Keratinocyte (primary cell): Measurements from ENCODE around the gene IL11RA. TPM values are rescaled to one million over a fixed set of nuclear protein-coding genes. Genes with fewer than 3 reads are reported as not detected.

Experiments
- DNase-seq: peaks from one replicate; pipeline ENCODE4 v3.0.0-alpha.2; 2011; ENCODE audit warnings: low read depth, missing footprints, low spot score
- FAIRE-seq: peaks from 2 replicates; lab custom pipeline; 2011; peaks lifted over from hg19 to GRCh38; lab: Jason Lieb, UNC
- H2AFZ ChIP-seq: 2 replicates; pipeline ENCODE4 v1.6.0; 2012; ENCODE audit warnings: low read length, control low read depth, inconsistent platforms; ENCODE audit not compliant: control insufficient read depth
- H3K27ac ChIP-seq: 2 replicates; pipeline ENCODE4 v1.5.1; 2011; ENCODE audit warnings: low read length; ENCODE audit not compliant: control insufficient read depth, insufficient read depth
- H3K27me3 ChIP-seq: 3 replicates; pipeline ENCODE4 v1.6.0; 2011; ENCODE audit warnings: low read length; ENCODE audit not compliant: control insufficient read depth, insufficient read depth; ENCODE audit errors: extremely low read depth
- H3K36me3 ChIP-seq, 2 experiments: 2 replicates in 1 of 2; 3 replicates in 1 of 2; pipeline ENCODE4 v1.5.1; 2011; ENCODE audit warnings: low read length in 2 of 2, mild to moderate bottlenecking in 1 of 2; ENCODE audit not compliant: control insufficient read depth in 2 of 2, insufficient read depth in 2 of 2; ENCODE audit errors: extremely low read depth in 1 of 2
- H3K4me1 ChIP-seq: 3 replicates; pipeline ENCODE4 v1.5.1; 2011; ENCODE audit warnings: low read length; ENCODE audit not compliant: control insufficient read depth, insufficient read depth; ENCODE audit errors: extremely low read depth
- H3K4me2 ChIP-seq: 3 replicates; pipeline ENCODE4 v1.6.0; 2011; ENCODE audit warnings: low read depth, low read length; ENCODE audit not compliant: control insufficient read depth, insufficient read depth; ENCODE audit errors: extremely low read depth
- H3K4me3 ChIP-seq, 3 experiments: fragments of 200-600 bp in 1 of 3; sonication (generic) in 1 of 3; 2 replicates in 2 of 3; 3 replicates in 1 of 3; pipeline ENCODE4 v1.5.1; 2011 to 2016; ENCODE audit warnings: low read length in 3 of 3, mild to moderate bottlenecking in 3 of 3, control low read depth in 2 of 3, inconsistent platforms in 1 of 3, low read depth in 1 of 3, mixed read lengths in 1 of 3, mixed run types in 1 of 3, moderate library complexity in 1 of 3; ENCODE audit not compliant: control insufficient read depth in 2 of 3, insufficient read depth in 2 of 3; ENCODE audit errors: extremely low read depth in 1 of 3
- H3K79me2 ChIP-seq: 2 replicates; pipeline ENCODE4 v1.6.0; 2012; ENCODE audit warnings: low read length; ENCODE audit not compliant: control insufficient read depth, insufficient read depth
- H3K9ac ChIP-seq: 3 replicates; pipeline ENCODE4 v1.6.0; 2011; ENCODE audit warnings: low read length; ENCODE audit not compliant: control insufficient read depth, insufficient read depth; ENCODE audit errors: extremely low read depth
- H3K9me1 ChIP-seq: 3 replicates; pipeline ENCODE4 v1.6.0; 2011; ENCODE audit warnings: low read length; ENCODE audit not compliant: control insufficient read depth, insufficient read depth; ENCODE audit errors: extremely low read depth
- H3K9me3 ChIP-seq: 2 replicates; pipeline ENCODE4 v1.5.1; 2012; ENCODE audit warnings: low read depth, low read length; ENCODE audit not compliant: control insufficient read depth
- H4K20me1 ChIP-seq: 3 replicates; pipeline ENCODE4 v1.6.0; 2011; ENCODE audit warnings: low read length; ENCODE audit not compliant: control insufficient read depth, insufficient read depth; ENCODE audit errors: extremely low read depth
- CTCF ChIP-seq, 3 experiments: IDR thresholded peaks in 1 of 3; conservative IDR thresholded peaks in 1 of 3; optimal IDR thresholded peaks in 1 of 3; 2 replicates in 2 of 3; 3 replicates in 1 of 3; pipeline versions ENCODE3 to v1.5.1; 2011; ENCODE audit warnings: low read length in 3 of 3, mild to moderate bottlenecking in 3 of 3, moderate library complexity in 2 of 3, control low read depth in 1 of 3, inconsistent platforms in 1 of 3; ENCODE audit not compliant: insufficient read depth in 2 of 3; ENCODE audit errors: extremely low read depth in 1 of 3
- EZH2 ChIP-seq: IDR thresholded peaks from one replicate; pipeline ENCODE4 v1.6.1; 2012; ENCODE audit warnings: inconsistent platforms, mild to moderate bottlenecking, low read length, moderate library complexity
- dilution Hi-C: fragments of 300-500 bp; cut with MboI; formaldehyde crosslinking; loops from one replicate; pipeline ENCODE4 v1.7.0; 2020; ENCODE audit warnings: low sequenced_read_pairs; ENCODE audit not compliant: extremely low pct_ligation_motif_present
- polyA minus RNA-seq, 3 experiments: library from RNA; depleted of rRNA, polyadenylated mRNA; stranded (reverse); fragments of >200 nt; gene quantifications; 1 replicate in 1 of 3; 2 replicates in 1 of 3; 3 replicates in 1 of 3; pipeline ENCODE4 v1.2.3, GENCODE V29; 2011
- polyA plus RNA-seq, 5 experiments: library from polyadenylated mRNA; depleted of rRNA in 3 of 5; stranded (reverse) in 3 of 5; stranded (forward) in 1 of 5; unstranded in 1 of 5; fragments of >200 nt; gene quantifications; 1 replicate in 1 of 5; 2 replicates in 3 of 5; 3 replicates in 1 of 5; pipeline versions ENCODE4 v1.2.1 to v1.2.3, GENCODE V29; 2011 to 2012; ENCODE audit warnings: missing spikeins in 2 of 5, low read depth in 1 of 5, low replicate concordance in 1 of 5

The IL11RA gene
- 1.7 to 7.6 TPM (median 3.1 TPM) in 3 replicates for polyA plus RNA-seq
- polyA plus RNA-seq (2011; ENCODE audit: low read depth), result 1.1 TPM
- 0.67 and 0.83 TPM in 2 replicates for polyA plus RNA-seq (2011; cell fraction: cytosol; rRNA removed)
- 23.1 and 31.3 TPM in 2 replicates for polyA plus RNA-seq (2011; cell fraction: nucleus; rRNA removed)
- 2.3 and 3.5 TPM in 2 replicates for polyA plus RNA-seq (2012; ENCODE audit: low replicate concordance)
- polyA minus RNA-seq, result 1.5 to 5.0 TPM (median 2.5 TPM) in 3 replicates
- polyA minus RNA-seq (2011; cell fraction: cytosol; rRNA and poly(A)+ RNA removed), result 1.5 TPM
- 5.7 and 6.4 TPM in 2 replicates for polyA minus RNA-seq (2011; cell fraction: nucleus; rRNA and poly(A)+ RNA removed)

GRCh38 chr9:34651876-34652601 lies at the start of gene IL11RA:
IL11RA (plus strand) TSS chr9:34652185; CDS start chr9:34655218, 3,033 bp downstream.
- H3K9me3 ChIP-seq, result no peaks in the 10 kb centered on the region
- H3K36me3 ChIP-seq, result peaks cover 7 to 13% of the 10 kb centered on the region in 2 experiments
- peak within 1 kb of the TSS in 2 of 3 experiments; percentile 38 to 66 for H3K4me3 ChIP-seq
- peak within 1 kb of the TSS; percentile 26 for H2AFZ ChIP-seq
- no peaks in the 10 kb centered on the region for H3K9me1 ChIP-seq
- no peaks in the 10 kb centered on the region for H4K20me1 ChIP-seq
- H3K79me2 ChIP-seq, result peaks cover 12% of the 10 kb centered on the region
- peaks cover 33% of the 10 kb centered on the region for H3K4me1 ChIP-seq
- H3K27me3 ChIP-seq, result peaks cover 5% of the 10 kb centered on the region
- peak; percentile 23 for FAIRE-seq
- dilution Hi-C loops, result no loop called here
- DNase-seq, result no peak
- peak within 1 kb of the TSS; percentile 28 for H3K9ac ChIP-seq
- TF ChIP-seq CTCF (optimal IDR thresholded peaks at IDR 0.05 in 1 of 3, IDR thresholded peaks at IDR 0.05 in 1 of 3, conservative IDR thresholded peaks at IDR 0.05 in 1 of 3; ENCODE audit: extremely low read depth in 1 of 3, insufficient read depth in 2 of 3, low read length in 3 of 3) (no peak), EZH2 (no peak)
- H3K27ac ChIP-seq, result peak within 1 kb of the TSS; percentile 8
- peak within 1 kb of the TSS; percentile 92 for H3K4me2 ChIP-seq

- no peaks in the 10 kb centered on the region for H3K27me3 ChIP-seq
- no peaks in the 10 kb centered on the region for H3K79me2 ChIP-seq
- H3K4me1 ChIP-seq, result peaks cover 18% of the 10 kb centered on the region
- no peak overlapping the region for H3K4me3 ChIP-seq
- no peak overlapping the region for H3K27ac ChIP-seq
- peak; percentile 84 to 97 (median 95) for TF ChIP-seq CTCF (optimal IDR thresholded peaks at IDR 0.05 in 1 of 3, IDR thresholded peaks at IDR 0.05 in 1 of 3, conservative IDR thresholded peaks at IDR 0.05 in 1 of 3; ENCODE audit: extremely low read depth in 1 of 3, insufficient read depth in 2 of 3, low read length in 3 of 3)
- TF ChIP-seq EZH2, result no peak
- H2AFZ ChIP-seq, result no peak overlapping the region
- H3K9ac ChIP-seq, result no peak overlapping the region
- DNase-seq, result no peak
- H3K9me3 ChIP-seq, result no peaks in the 10 kb centered on the region
- dilution Hi-C loops, result no loop called here
- no peaks in the 10 kb centered on the region for H3K9me1 ChIP-seq
- no peaks in the 10 kb centered on the region for H3K36me3 ChIP-seq
- no peaks in the 10 kb centered on the region for H4K20me1 ChIP-seq
- H3K4me2 ChIP-seq, result no peak overlapping the region
- peak; percentile 96 for FAIRE-seq
Observed at GRCh38 chr9:34603610-34604231, 48.3 kb upstream of the IL11RA start.
